GM21717 (cell line): ENCODE data around the gene TBC1D22B.
"Not testable (repeated sequence)": the region's sequence is repeated elsewhere in the genome, so short reads cannot be mapped to it uniquely, and the experiment has no call there.

ENCODE experiments used
- ATAC-seq: cut with Tn5 transposase; IDR thresholded peaks from one replicate; pipeline ENCODE4 v1.9.1; 2021; ENCODE audit warnings: mild to moderate bottlenecking, moderate library complexity; ENCODE audit not compliant: unreplicated experiment

The TBC1D22B gene

GRCh38 chr6:37302086-37302686, 44.6 kb downstream of the TBC1D22B start:
- ATAC-seq, result no peak

- ATAC-seq, result no peak
Observed at GRCh38 chr6:37303091-37303660, 45.6 kb downstream of the TBC1D22B start.

GRCh38 chr6:37303891-37304503, 46.4 kb downstream of the TBC1D22B start:
- ATAC-seq, result no peak

- ATAC-seq, result no peak
Observed at GRCh38 chr6:37304766-37305165, 47.2 kb downstream of the TBC1D22B start.

GRCh38 chr6:37305841-37306425, 48.4 kb downstream of the TBC1D22B start:
- ATAC-seq, result no peak

- ATAC-seq, result no peak
Observed at GRCh38 chr6:37306624-37307222, 49.2 kb downstream of the TBC1D22B start.

GRCh38 chr6:37307484-37307883, 49.9 kb downstream of the TBC1D22B start:
- not testable (repeated sequence) for ATAC-seq

GRCh38 chr6:37308069-37308815, 50.7 kb downstream of the TBC1D22B start:
- no peak for ATAC-seq

GRCh38 chr6:37309046-37309445, 51.5 kb downstream of the TBC1D22B start:
- no peak for ATAC-seq

GRCh38 chr6:37309692-37310091, 52.1 kb downstream of the TBC1D22B start:
- no peak for ATAC-seq

- no peak for ATAC-seq
Observed at GRCh38 chr6:37310966-37311365, 53.4 kb downstream of the TBC1D22B start.

GRCh38 chr6:37311741-37312473, 54.3 kb downstream of the TBC1D22B start:
- ATAC-seq, result no peak

GRCh38 chr6:37313723-37314486, 56.3 kb downstream of the TBC1D22B start:
- ATAC-seq, result no peak

GRCh38 chr6:37314487-37315156, 57.0 kb downstream of the TBC1D22B start:
- ATAC-seq, result no peak

- no peak for ATAC-seq
Observed at GRCh38 chr6:37315157-37315515, 57.6 kb downstream of the TBC1D22B start.

- no peak for ATAC-seq
Observed at GRCh38 chr6:37316071-37316470, 58.5 kb downstream of the TBC1D22B start.

- ATAC-seq, result no peak
Observed at GRCh38 chr6:37317312-37318038, 59.9 kb downstream of the TBC1D22B start.

GRCh38 chr6:37319156-37319555, 61.6 kb downstream of the TBC1D22B start:
- no peak for ATAC-seq
